Activated T-helper 1 cell treated with anti-CD3 and anti-CD28 coated beads, Interleukin-2, amount 50 U/mL, for 16 hours (primary cell): ENCODE data around the gene AOC2.
"Not testable (repeated sequence)": the region's sequence is repeated elsewhere in the genome, so short reads cannot be mapped to it uniquely, and the experiment has no call there.

Source experiments
- DNase-seq, 2 donors: peaks; one replicate each; pipeline ENCODE4 v3.0.0-alpha.2; 2020; ENCODE audit warnings: low read depth in 1 of 2, low spot score in 1 of 2

Gene AOC2

GRCh38 chr17:42830971-42831370, 13.4 kb upstream of the AOC2 start:
- no peak for DNase-seq

DNA sequence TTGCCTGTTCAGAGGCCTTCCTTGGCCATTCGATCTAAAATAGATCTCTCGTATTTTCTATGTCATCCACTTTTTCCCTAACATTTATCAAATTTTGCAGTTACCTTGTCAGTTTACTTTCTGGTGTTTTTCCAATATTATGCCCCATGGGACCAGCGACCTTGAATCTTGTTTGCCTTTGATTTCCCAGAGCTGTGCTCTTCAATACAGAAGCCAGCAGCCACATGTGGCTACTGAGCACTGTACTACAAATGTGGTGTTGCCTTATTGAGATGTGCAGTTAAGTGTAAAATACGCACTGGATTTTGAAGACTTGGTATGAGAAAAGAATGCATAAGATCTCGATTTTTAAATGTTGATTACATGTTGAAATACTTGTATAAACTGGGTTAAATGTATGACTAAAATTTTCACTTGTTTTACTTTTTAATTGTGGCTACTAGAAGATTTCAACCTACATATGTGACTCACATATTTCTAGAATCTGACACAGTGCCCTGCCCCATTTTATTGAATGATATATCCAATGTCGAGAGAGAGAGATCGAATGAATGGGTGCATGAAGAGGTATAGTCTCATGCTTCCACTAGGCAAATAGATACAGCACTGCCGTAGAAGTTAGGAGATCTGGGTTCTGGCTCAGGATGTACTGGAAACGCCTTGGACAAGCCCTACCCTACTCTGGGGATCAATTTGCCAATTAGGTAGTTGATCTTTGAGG, 12.0 kb upstream of the AOC2 start:
- DNase-seq, result no peak

GRCh38 chr17:42832934-42833766, 11.2 kb upstream of the AOC2 start, which contains the start of gene PSME3:
Gene PSME3 (plus strand): TSS chr17:42833397. CDS start chr17:42833632, 235 bp downstream.
- DNase-seq, result peak; percentile 77 to 84

GRCh38 chr17:42833767-42834422, 10.5 kb upstream of the AOC2 start:
- no peak for DNase-seq

DNA sequence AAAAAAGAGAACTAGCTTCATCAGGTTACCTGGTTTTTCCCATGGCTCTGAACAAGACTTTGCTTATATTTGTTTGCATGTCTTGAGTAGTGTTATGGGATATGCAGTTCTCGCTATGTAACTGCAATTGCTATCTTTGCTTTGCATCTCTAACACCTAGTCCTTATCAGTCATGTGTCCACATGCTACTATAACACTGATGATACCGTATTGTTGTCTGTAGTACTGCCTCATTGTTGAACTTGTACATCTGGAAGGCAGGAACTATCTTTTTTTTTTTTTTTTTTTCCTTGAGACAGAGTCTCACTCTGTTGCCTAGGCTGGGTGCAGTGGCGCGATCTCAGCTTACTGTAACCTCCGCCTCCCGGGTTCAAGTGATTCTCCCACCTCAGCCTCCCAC, 8.6 kb upstream of the AOC2 start:
- DNase-seq, result no peak

GRCh38 chr17:42841975-42842685, 2.2 kb upstream of the AOC2 start:
- DNase-seq, result no peak

DNA sequence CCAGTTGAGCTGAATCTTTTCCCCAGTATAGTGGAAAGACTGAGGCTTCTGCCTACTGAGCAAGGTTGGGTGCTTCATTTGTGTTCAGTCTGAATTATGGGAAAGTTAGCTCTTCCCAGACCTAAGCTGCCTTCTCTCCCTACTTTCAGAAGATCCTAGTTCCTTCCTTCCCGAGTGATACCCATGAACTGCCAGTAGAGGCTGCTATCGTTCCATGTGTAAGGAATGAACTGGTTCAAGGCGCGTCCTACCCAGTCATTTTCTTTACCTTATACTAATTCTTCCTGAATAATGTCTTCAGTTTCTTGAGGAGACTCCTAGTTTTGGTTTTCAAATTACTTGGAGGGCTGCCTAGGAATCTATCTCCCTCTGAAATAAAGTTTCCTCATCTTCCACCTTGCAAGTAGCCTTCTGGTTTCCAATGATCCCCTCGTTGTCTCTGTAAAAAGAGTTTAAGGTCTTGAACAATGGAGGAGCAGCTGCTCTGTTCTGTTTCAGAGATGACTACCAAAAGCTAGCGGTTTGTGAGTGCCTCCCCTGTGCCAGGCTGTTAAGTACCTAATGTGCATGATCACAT, 934 bp upstream of the AOC2 start:
- DNase-seq, result no peak

DNA sequence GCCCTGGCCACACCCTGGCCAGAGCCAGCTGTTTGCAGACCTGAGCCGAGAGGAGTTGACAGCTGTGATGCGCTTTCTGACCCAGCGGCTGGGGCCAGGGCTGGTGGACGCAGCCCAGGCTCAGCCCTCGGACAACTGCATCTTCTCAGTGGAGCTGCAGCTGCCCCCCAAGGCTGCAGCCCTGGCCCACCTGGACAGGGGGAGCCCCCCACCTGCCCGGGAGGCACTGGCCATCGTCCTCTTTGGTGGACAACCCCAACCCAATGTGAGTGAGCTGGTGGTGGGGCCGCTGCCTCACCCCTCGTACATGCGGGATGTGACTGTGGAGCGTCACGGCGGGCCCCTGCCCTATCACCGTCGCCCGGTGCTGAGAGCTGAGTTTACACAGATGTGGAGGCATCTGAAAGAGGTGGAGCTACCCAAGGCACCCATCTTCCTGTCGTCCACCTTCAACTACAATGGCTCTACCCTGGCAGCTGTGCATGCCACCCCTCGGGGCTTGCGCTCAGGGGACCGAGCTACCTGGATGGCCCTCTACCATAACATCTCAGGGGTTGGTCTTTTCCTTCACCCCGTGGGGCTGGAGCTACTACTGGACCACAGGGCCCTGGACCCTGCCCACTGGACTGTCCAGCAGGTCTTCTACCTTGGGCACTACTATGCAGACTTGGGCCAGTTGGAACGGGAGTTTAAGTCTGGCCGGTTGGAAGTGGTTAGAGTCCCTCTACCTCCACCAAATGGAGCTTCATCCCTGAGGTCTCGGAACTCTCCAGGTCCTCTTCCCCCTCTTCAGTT, 578 bp downstream of the AOC2 start:
- no peak for DNase-seq

DNA sequence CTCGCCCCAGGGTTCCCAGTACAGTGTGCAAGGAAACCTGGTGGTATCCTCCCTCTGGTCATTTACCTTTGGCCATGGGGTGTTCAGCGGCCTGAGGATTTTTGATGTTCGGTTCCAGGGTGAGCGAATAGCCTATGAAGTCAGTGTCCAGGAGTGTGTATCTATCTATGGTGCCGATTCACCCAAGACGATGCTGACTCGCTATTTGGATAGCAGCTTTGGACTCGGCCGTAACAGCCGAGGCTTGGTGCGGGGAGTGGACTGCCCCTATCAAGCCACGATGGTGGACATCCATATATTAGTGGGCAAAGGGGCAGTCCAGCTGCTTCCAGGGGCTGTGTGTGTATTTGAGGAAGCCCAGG, 1.2 kb downstream of the AOC2 start:
- DNase-seq, result no peak

- no peak for DNase-seq
These were observed 1.7 kb downstream of the AOC2 start for GRCh38 chr17:42845918-42846593.

- DNase-seq, result no peak
These were observed 2.4 kb downstream of the AOC2 start for GRCh38 chr17:42846594-42847280.

DNA sequence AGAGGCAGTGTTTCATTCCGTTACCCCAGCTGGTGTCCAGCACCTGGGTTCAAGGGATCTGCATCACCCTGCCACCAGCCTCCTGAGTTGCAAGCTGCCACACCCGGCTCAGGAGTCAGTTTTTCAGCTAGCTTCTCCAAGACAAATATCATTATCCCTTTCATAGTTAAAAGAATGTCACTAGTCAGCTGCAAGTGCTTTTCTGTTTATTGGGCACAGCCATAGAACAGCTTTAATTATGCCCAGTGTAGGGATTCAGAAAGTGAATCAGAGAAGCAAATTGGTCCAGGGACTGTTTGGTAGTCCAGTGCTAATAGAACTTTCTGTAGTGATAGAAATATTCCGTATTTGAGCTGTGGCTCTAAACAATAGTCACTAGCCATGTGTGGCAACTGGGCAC, 3.7 kb downstream of the AOC2 start:
- DNase-seq, result no peak

- DNase-seq, result no peak
These were observed 4.7 kb downstream of the AOC2 start for GRCh38 chr17:42849031-42849430.

DNA sequence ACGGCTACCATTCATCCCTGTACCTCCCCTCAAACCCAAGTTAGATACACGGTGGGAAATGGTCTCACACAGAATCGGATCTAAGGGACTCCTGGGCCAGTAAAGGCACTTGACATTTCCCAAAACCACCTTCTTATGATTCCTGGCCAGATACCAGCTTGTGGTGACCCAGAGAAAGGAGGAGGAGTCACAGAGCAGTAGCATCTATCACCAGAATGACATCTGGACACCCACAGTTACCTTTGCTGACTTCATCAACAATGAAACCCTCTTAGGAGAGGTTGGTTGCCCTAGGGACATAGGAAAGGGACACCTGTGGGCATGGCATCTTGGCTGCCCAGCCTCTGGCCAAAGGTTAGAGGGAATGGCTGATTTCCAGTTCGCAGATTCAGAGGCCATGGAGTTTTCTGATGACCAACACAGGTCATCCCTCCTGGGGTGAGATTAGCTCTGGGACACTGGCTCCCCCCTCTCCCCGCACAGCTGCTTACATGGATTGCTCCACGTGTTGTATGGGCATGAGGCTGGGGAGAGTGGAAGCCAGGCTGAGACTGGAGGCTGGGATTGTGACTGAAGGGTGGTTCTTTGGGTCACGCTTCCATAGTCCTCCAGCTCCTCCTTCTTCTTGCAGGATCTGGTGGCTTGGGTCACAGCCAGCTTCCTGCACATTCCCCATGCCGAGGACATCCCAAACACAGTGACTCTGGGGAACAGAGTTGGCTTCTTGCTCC, 5.2 kb downstream of the AOC2 start:
- no peak for DNase-seq

- DNase-seq, result no peak
These were observed 6.6 kb downstream of the AOC2 start, which contains the start of gene AOC3 for GRCh38 chr17:42850954-42851353. Gene AOC3 (plus strand): TSS chr17:42851199. CDS start chr17:42851344, 145 bp downstream.

DNA sequence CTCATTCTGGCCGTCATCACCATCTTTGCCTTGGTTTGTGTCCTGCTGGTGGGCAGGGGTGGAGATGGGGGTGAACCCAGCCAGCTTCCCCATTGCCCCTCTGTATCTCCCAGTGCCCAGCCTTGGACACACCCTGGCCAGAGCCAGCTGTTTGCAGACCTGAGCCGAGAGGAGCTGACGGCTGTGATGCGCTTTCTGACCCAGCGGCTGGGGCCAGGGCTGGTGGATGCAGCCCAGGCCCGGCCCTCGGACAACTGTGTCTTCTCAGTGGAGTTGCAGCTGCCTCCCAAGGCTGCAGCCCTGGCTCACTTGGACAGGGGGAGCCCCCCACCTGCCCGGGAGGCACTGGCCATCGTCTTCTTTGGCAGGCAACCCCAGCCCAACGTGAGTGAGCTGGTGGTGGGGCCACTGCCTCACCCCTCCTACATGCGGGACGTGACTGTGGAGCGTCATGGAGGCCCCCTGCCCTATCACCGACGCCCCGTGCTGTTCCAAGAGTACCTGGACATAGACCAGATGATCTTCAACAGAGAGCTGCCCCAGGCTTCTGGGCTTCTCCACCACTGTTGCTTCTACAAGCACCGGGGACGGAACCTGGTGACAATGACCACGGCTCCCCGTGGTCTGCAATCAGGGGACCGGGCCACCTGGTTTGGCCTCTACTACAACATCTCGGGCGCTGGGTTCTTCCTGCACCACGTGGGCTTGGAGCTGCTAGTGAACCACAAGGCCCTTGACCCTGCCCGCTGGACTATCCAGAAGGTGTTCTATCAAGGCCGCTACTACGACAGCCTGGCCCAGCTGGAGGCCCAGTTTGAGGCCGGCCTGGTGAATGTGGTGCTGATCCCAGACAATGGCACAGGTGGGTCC, 7.2 kb downstream of the AOC2 start:
- DNase-seq, result not testable (repeated sequence)

DNA sequence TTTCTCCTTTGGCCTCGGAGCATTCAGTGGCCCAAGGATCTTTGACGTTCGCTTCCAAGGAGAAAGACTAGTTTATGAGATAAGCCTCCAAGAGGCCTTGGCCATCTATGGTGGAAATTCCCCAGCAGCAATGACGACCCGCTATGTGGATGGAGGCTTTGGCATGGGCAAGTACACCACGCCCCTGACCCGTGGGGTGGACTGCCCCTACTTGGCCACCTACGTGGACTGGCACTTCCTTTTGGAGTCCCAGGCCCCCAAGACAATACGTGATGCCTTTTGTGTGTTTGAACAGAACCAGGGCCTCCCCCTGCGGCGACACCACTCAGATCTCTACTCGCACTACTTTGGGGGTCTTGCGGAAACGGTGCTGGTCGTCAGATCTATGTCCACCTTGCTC, 8.0 kb downstream of the AOC2 start:
- DNase-seq, result no peak
